Activated CD4-positive, alpha-beta T cell treated with anti-CD3 and anti-CD28 coated beads, Interleukin-2, amount 10 ng/mL, durations not matched to agents 24 days and 14 days (primary cell): Measurements from ENCODE around the gene CDCP2. TPM values are rescaled to one million over a fixed set of nuclear protein-coding genes. Genes with fewer than 3 reads are reported as not detected.

ENCODE experiments used
- DNase-seq: peaks from one replicate; pipeline ENCODE4 v3.0.0; 2022
- H3K27ac Mint-ChIP-seq: one replicate; pipeline ENCODE4 v1.8.0; 2022; ENCODE audit warnings: mild to moderate bottlenecking, mixed read lengths
- H3K27me3 Mint-ChIP-seq: one replicate; pipeline ENCODE4 v1.8.0; 2022; ENCODE audit warnings: mixed read lengths
- H3K36me3 Mint-ChIP-seq: one replicate; pipeline ENCODE4 v1.8.0; 2022; ENCODE audit warnings: low read depth, mild to moderate bottlenecking, mixed read lengths
- H3K4me1 Mint-ChIP-seq: one replicate; pipeline ENCODE4 v1.8.0; 2021; ENCODE audit warnings: mixed read lengths
- H3K4me3 Mint-ChIP-seq: one replicate; pipeline ENCODE4 v1.8.0; 2022; ENCODE audit warnings: mild to moderate bottlenecking, moderate library complexity, mixed read lengths
- H3K9me3 Mint-ChIP-seq: one replicate; pipeline ENCODE4 v1.8.0; 2021; ENCODE audit warnings: mixed read lengths
- intact Hi-C: fragments of 100-400 bp; cut with micrococcal nuclease; formaldehyde crosslinking; loops from one replicate; pipeline ENCODE4 v1.15.1; 2023
- total RNA-seq: library from RNA; stranded (reverse); gene quantifications from 2 replicates; pipeline ENCODE4 v1.2.3, GENCODE V29; 2022

CDCP2 gene
- total RNA-seq, 1 donor from 2014 or later = not detected

GRCh38 chr1:54160351-54160750 is 7.6 kb upstream of the CDCP2 start:
- no peaks in the 10 kb centered on the region for H3K27me3 Mint-ChIP-seq
- H3K4me3 Mint-ChIP-seq = no peak overlapping the region
- intact Hi-C loops = no loop called here
- no peak for DNase-seq
- no peaks in the 10 kb centered on the region for H3K9me3 Mint-ChIP-seq
- H3K4me1 Mint-ChIP-seq = no peaks in the 10 kb centered on the region
- no peaks in the 10 kb centered on the region for H3K36me3 Mint-ChIP-seq
- no peak overlapping the region for H3K27ac Mint-ChIP-seq

GRCh38 chr1:54159733-54160316 is 7.0 kb upstream of the CDCP2 start:
- no peaks in the 10 kb centered on the region for H3K9me3 Mint-ChIP-seq
- intact Hi-C loops = no loop called here
- no peak overlapping the region for H3K27ac Mint-ChIP-seq
- H3K36me3 Mint-ChIP-seq = no peaks in the 10 kb centered on the region
- no peak overlapping the region for H3K4me3 Mint-ChIP-seq
- H3K4me1 Mint-ChIP-seq = no peaks in the 10 kb centered on the region
- no peaks in the 10 kb centered on the region for H3K27me3 Mint-ChIP-seq
- no peak for DNase-seq

- Mint-ChIP-seq H3K9me3 (no peaks in the 10 kb centered on the region), H3K27me3 (no peaks in the 10 kb centered on the region), H3K4me3 (no peak overlapping the region), H3K27ac (no peak overlapping the region), H3K4me1 (no peaks in the 10 kb centered on the region), H3K36me3 (no peaks in the 10 kb centered on the region)
- intact Hi-C loops = no loop called here
- no peak for DNase-seq
Measured at GRCh38 chr1:54158071-54158470, 5.3 kb upstream of the CDCP2 start.

GRCh38 chr1:54157401-54157800 is 4.6 kb upstream of the CDCP2 start:
- H3K27ac Mint-ChIP-seq = no peak overlapping the region
- no peak overlapping the region for H3K4me3 Mint-ChIP-seq
- no peaks in the 10 kb centered on the region for H3K36me3 Mint-ChIP-seq
- H3K4me1 Mint-ChIP-seq = no peaks in the 10 kb centered on the region
- intact Hi-C loops = no loop called here
- no peaks in the 10 kb centered on the region for H3K27me3 Mint-ChIP-seq
- no peak for DNase-seq
- H3K9me3 Mint-ChIP-seq = no peaks in the 10 kb centered on the region

- no peaks in the 10 kb centered on the region for H3K27me3 Mint-ChIP-seq
- H3K9me3 Mint-ChIP-seq = no peaks in the 10 kb centered on the region
- no peaks in the 10 kb centered on the region for H3K36me3 Mint-ChIP-seq
- H3K4me1 Mint-ChIP-seq = no peaks in the 10 kb centered on the region
- no peak overlapping the region for H3K4me3 Mint-ChIP-seq
- H3K27ac Mint-ChIP-seq = no peak overlapping the region
- no peak for DNase-seq
- intact Hi-C loops = no loop called here
Measured at GRCh38 chr1:54156986-54157385, 4.2 kb upstream of the CDCP2 start.

- no peak for DNase-seq
- intact Hi-C loops = no loop called here
- no peak overlapping the region for H3K27ac Mint-ChIP-seq
- H3K9me3 Mint-ChIP-seq = no peaks in the 10 kb centered on the region
- H3K36me3 Mint-ChIP-seq = no peaks in the 10 kb centered on the region
- no peaks in the 10 kb centered on the region for H3K27me3 Mint-ChIP-seq
- H3K4me3 Mint-ChIP-seq = no peak overlapping the region
- H3K4me1 Mint-ChIP-seq = no peaks in the 10 kb centered on the region
Measured at GRCh38 chr1:54156201-54156600, 3.4 kb upstream of the CDCP2 start.

- Mint-ChIP-seq H3K9me3 (no peaks in the 10 kb centered on the region), H3K4me1 (no peaks in the 10 kb centered on the region), H3K27ac (no peak overlapping the region), H3K36me3 (no peaks in the 10 kb centered on the region), H3K4me3 (no peak overlapping the region), H3K27me3 (no peaks in the 10 kb centered on the region)
- intact Hi-C loops = no loop called here
- no peak for DNase-seq
Measured at GRCh38 chr1:54153535-54154439, 987 bp upstream of the CDCP2 start.

- no peak for DNase-seq
- intact Hi-C loops = no loop called here
- H3K9me3 Mint-ChIP-seq = no peaks in the 10 kb centered on the region
- H3K27ac Mint-ChIP-seq = no peak overlapping the region
- no peak overlapping the region for H3K4me3 Mint-ChIP-seq
- H3K36me3 Mint-ChIP-seq = no peaks in the 10 kb centered on the region
- H3K4me1 Mint-ChIP-seq = no peaks in the 10 kb centered on the region
- H3K27me3 Mint-ChIP-seq = peaks cover 1% of the 10 kb centered on the region
Measured at GRCh38 chr1:54151013-54151412, 1.8 kb downstream of the CDCP2 start.

- Mint-ChIP-seq H3K4me3 (no peak overlapping the region), H3K27me3 (peaks cover 1% of the 10 kb centered on the region), H3K4me1 (no peaks in the 10 kb centered on the region), H3K27ac (no peak overlapping the region), H3K9me3 (no peaks in the 10 kb centered on the region), H3K36me3 (no peaks in the 10 kb centered on the region)
- DNase-seq = no peak
- intact Hi-C loops = no loop called here
Measured at GRCh38 chr1:54149734-54150133, 3.1 kb downstream of the CDCP2 start.

- intact Hi-C loops = no loop called here
Measured at GRCh38 chr1:54144366-54144765, 8.4 kb downstream of the CDCP2 start.

GRCh38 chr1:54142146-54142900 is 10.5 kb downstream of the CDCP2 start:
- intact Hi-C loops = no loop called here
- no peak for DNase-seq
- H3K27me3 Mint-ChIP-seq = no peaks in the 10 kb centered on the region
- H3K36me3 Mint-ChIP-seq = no peaks in the 10 kb centered on the region
- no peak overlapping the region for H3K4me3 Mint-ChIP-seq
- no peaks in the 10 kb centered on the region for H3K9me3 Mint-ChIP-seq
- no peaks in the 10 kb centered on the region for H3K4me1 Mint-ChIP-seq
- H3K27ac Mint-ChIP-seq = no peak overlapping the region

More at GRCh38 chr1:54144366-54144765, 8.4 kb downstream of the CDCP2 start:
- H3K27ac Mint-ChIP-seq = no peak overlapping the region
- peaks cover 1% of the 10 kb centered on the region for H3K27me3 Mint-ChIP-seq
- no peak overlapping the region for H3K4me3 Mint-ChIP-seq
- no peak for DNase-seq
- H3K4me1 Mint-ChIP-seq = no peaks in the 10 kb centered on the region
- no peaks in the 10 kb centered on the region for H3K9me3 Mint-ChIP-seq
- H3K36me3 Mint-ChIP-seq = no peaks in the 10 kb centered on the region

GRCh38 chr1:54139711-54140110 is 13.1 kb downstream of the CDCP2 start:
- H3K4me3 Mint-ChIP-seq = no peak overlapping the region
- H3K27ac Mint-ChIP-seq = no peak overlapping the region
- H3K27me3 Mint-ChIP-seq = no peaks in the 10 kb centered on the region
- intact Hi-C loops = no loop called here
- no peaks in the 10 kb centered on the region for H3K9me3 Mint-ChIP-seq
- no peaks in the 10 kb centered on the region for H3K36me3 Mint-ChIP-seq
- no peak for DNase-seq
- H3K4me1 Mint-ChIP-seq = no peaks in the 10 kb centered on the region

- H3K27me3 Mint-ChIP-seq = no peaks in the 10 kb centered on the region
- intact Hi-C loops = no loop called here
- no peak overlapping the region for H3K27ac Mint-ChIP-seq
- no peak for DNase-seq
- H3K4me3 Mint-ChIP-seq = no peak overlapping the region
- no peaks in the 10 kb centered on the region for H3K4me1 Mint-ChIP-seq
- no peaks in the 10 kb centered on the region for H3K9me3 Mint-ChIP-seq
- no peaks in the 10 kb centered on the region for H3K36me3 Mint-ChIP-seq
Measured at GRCh38 chr1:54138994-54139393, 13.8 kb downstream of the CDCP2 start.

- intact Hi-C loops = no loop called here
- no peaks in the 10 kb centered on the region for H3K27me3 Mint-ChIP-seq
- no peak for DNase-seq
- no peak overlapping the region for H3K27ac Mint-ChIP-seq
- no peaks in the 10 kb centered on the region for H3K36me3 Mint-ChIP-seq
- H3K9me3 Mint-ChIP-seq = no peaks in the 10 kb centered on the region
- H3K4me1 Mint-ChIP-seq = no peaks in the 10 kb centered on the region
- no peak overlapping the region for H3K4me3 Mint-ChIP-seq
Measured at GRCh38 chr1:54137534-54138061, 15.2 kb downstream of the CDCP2 start.
